Gastrocnemius medialis (tissue), 4 donors: ENCODE data around the gene LCN6.

Source experiments
- POLR2A ChIP-seq, 2 donors: fragments of 450-650 bp; IDR thresholded peaks; one replicate each; pipeline ENCODE4 v1.6.1; 2017; ENCODE audit warnings: antibody characterized with exemption in 2 of 2, mild to moderate bottlenecking in 2 of 2, moderate library complexity in 2 of 2
- TF ChIP-seq, protein P1 (sequence below), 5 experiments: fragments of 450-650 bp in 3 of 5; fragments of 200-600 bp in 2 of 5; sonication (generic) in 2 of 5; IDR thresholded peaks in 4 of 5; conservative IDR thresholded peaks in 1 of 5; 1 replicate in 4 of 5; 2 replicates in 1 of 5; pipeline ENCODE4 v1.5.1; 2016 to 2019; ENCODE audit warnings: antibody characterized with exemption in 5 of 5, mild to moderate bottlenecking in 3 of 5, moderate library complexity in 3 of 5

DNA sequence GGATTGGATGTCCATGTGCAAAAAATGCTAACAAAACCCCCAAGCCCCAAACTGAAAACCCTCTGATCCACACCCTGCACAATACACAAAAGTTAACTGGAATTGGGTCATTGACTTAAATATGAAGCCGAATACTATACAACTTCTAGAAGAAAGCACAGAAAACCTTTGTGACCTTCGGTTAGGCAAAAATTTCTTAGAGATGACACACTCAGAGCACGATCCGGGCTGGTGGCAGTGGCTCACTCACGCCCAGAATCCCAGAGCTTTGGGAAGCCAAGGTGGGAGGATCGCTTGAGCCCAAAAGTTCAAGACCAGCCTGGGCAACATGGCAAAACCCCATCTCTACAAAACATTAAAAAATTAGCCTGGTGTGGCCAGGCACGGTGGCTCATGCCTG is 37.8 kb downstream of the LCN6 start:
- TF ChIP-seq, protein P1, sequence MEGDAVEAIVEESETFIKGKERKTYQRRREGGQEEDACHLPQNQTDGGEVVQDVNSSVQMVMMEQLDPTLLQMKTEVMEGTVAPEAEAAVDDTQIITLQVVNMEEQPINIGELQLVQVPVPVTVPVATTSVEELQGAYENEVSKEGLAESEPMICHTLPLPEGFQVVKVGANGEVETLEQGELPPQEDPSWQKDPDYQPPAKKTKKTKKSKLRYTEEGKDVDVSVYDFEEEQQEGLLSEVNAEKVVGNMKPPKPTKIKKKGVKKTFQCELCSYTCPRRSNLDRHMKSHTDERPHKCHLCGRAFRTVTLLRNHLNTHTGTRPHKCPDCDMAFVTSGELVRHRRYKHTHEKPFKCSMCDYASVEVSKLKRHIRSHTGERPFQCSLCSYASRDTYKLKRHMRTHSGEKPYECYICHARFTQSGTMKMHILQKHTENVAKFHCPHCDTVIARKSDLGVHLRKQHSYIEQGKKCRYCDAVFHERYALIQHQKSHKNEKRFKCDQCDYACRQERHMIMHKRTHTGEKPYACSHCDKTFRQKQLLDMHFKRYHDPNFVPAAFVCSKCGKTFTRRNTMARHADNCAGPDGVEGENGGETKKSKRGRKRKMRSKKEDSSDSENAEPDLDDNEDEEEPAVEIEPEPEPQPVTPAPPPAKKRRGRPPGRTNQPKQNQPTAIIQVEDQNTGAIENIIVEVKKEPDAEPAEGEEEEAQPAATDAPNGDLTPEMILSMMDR (IDR thresholded peaks at IDR 0.05 in 4 of 5, conservative IDR thresholded peaks at IDR 0.05 in 1 of 5): no peak
- no peak for TF ChIP-seq POLR2A (IDR thresholded peaks at IDR 0.05)
